H9 (cell line): ENCODE results near the gene HS1BP3. TPM values are rescaled to one million over a fixed set of nuclear protein-coding genes. Genes with fewer than 3 reads are reported as not detected.
A peak's percentile ranks its signal among the peaks of the same experiment; 100 is the strongest.

Experiments
- DNase-seq: peaks from one replicate; pipeline ENCODE4 v3.0.0-alpha.2; 2017
- H2AFZ ChIP-seq: one replicate; pipeline ENCODE4 v1.6.1; 2013; ENCODE audit warnings: mild to moderate bottlenecking, low read length, control low read depth, moderate library complexity
- H2AK5ac ChIP-seq: 2 replicates; pipeline ENCODE4 v1.6.1; 2013; ENCODE audit warnings: low read length, control low read depth, mixed read lengths; ENCODE audit not compliant: insufficient read length
- H2BK120ac ChIP-seq: one replicate; pipeline ENCODE4 v1.6.1; 2013; ENCODE audit warnings: low read depth, mild to moderate bottlenecking, low read length, control low read depth, inconsistent platforms; ENCODE audit not compliant: poor library complexity, severe bottlenecking
- H2BK12ac ChIP-seq: 2 replicates; pipeline ENCODE4 v1.6.1; 2013; ENCODE audit warnings: low read length, control low read depth, mixed read lengths, low read depth; ENCODE audit not compliant: insufficient read length
- H2BK15ac ChIP-seq: 2 replicates; pipeline ENCODE4 v1.6.1; 2013; ENCODE audit warnings: low read depth, low read length, control low read depth
- H2BK20ac ChIP-seq: one replicate; pipeline ENCODE4 v1.6.1; 2013; ENCODE audit warnings: low read depth, mild to moderate bottlenecking, low read length, control low read depth, inconsistent platforms; ENCODE audit not compliant: poor library complexity, severe bottlenecking
- H2BK5ac ChIP-seq: 2 replicates; pipeline ENCODE4 v1.6.1; 2013; ENCODE audit warnings: low read length, control low read depth, mixed read lengths; ENCODE audit not compliant: insufficient read length
- H3K14ac ChIP-seq: 2 replicates; pipeline ENCODE4 v1.6.1; 2013; ENCODE audit warnings: low read length, control low read depth; ENCODE audit not compliant: insufficient read depth
- H3K18ac ChIP-seq: 2 replicates; pipeline ENCODE4 v1.6.1; 2013; ENCODE audit warnings: low read depth, mild to moderate bottlenecking, mixed read lengths, low read length, control low read depth; ENCODE audit not compliant: insufficient read length
- H3K23ac ChIP-seq: 2 replicates; pipeline ENCODE4 v1.6.1; 2013; ENCODE audit warnings: low read length, control low read depth, mixed read lengths, low read depth; ENCODE audit not compliant: insufficient read length
- H3K23me2 ChIP-seq: 2 replicates; pipeline ENCODE4 v1.6.1; 2013; ENCODE audit warnings: low read depth, mild to moderate bottlenecking, mixed read lengths, low read length, control low read depth; ENCODE audit not compliant: insufficient read length, poor library complexity, severe bottlenecking
- H3K27ac ChIP-seq: 2 replicates; pipeline ENCODE4 v1.5.1; 2013; ENCODE audit warnings: low read length, control low read depth, mixed read lengths, low read depth; ENCODE audit not compliant: insufficient read length
- H3K27me3 ChIP-seq: 2 replicates; pipeline ENCODE4 v1.6.1; 2013; ENCODE audit warnings: low read length, control low read depth, inconsistent platforms; ENCODE audit not compliant: insufficient read depth
- H3K4ac ChIP-seq: 2 replicates; pipeline ENCODE4 v1.6.1; 2013; ENCODE audit warnings: low read depth, mild to moderate bottlenecking, control low read depth, inconsistent platforms, low read length, moderate library complexity
- H3K4me1 ChIP-seq: 2 replicates; pipeline ENCODE4 v1.6.1; 2013; ENCODE audit warnings: low read length, control low read depth, inconsistent platforms; ENCODE audit not compliant: insufficient read depth
- H3K4me2 ChIP-seq: 2 replicates; pipeline ENCODE4 v1.6.1; 2013; ENCODE audit warnings: low read length, control low read depth, mixed read lengths; ENCODE audit not compliant: insufficient read length, insufficient read depth
- H3K56ac ChIP-seq: 2 replicates; pipeline ENCODE4 v1.6.1; 2013; ENCODE audit warnings: low read depth, mild to moderate bottlenecking, mixed read lengths, low read length, control low read depth; ENCODE audit not compliant: insufficient read length
- H3K79me1 ChIP-seq: 2 replicates; pipeline ENCODE4 v1.6.1; 2013; ENCODE audit warnings: low read depth, mild to moderate bottlenecking, moderate library complexity, low read length, control low read depth, inconsistent platforms; ENCODE audit not compliant: insufficient read depth, poor library complexity, severe bottlenecking
- H3K79me2 ChIP-seq: 2 replicates; pipeline ENCODE4 v1.6.1; 2013; ENCODE audit warnings: low read length, control low read depth, inconsistent platforms; ENCODE audit not compliant: insufficient read depth
- H3K9ac ChIP-seq: 2 replicates; pipeline ENCODE4 v1.6.1; 2013; ENCODE audit warnings: low read length, control low read depth, mixed read lengths; ENCODE audit not compliant: insufficient read length; ENCODE audit errors: extremely low read depth
- H3K9me3 ChIP-seq: one replicate; pipeline ENCODE4 v1.6.1; 2013; ENCODE audit warnings: low read depth, low read length, inconsistent platforms; ENCODE audit not compliant: control insufficient read depth
- H3T11ph ChIP-seq: one replicate; pipeline ENCODE4 v1.6.1; 2013; ENCODE audit warnings: mild to moderate bottlenecking, low read length, control low read depth, inconsistent platforms
- H4K20me1 ChIP-seq: one replicate; pipeline ENCODE4 v1.6.1; 2013; ENCODE audit not compliant: control insufficient read depth, insufficient read length, insufficient read depth
- H4K5ac ChIP-seq: 2 replicates; pipeline ENCODE4 v1.6.1; 2013; ENCODE audit warnings: low read depth, mild to moderate bottlenecking, mixed read lengths, low read length, control low read depth; ENCODE audit not compliant: insufficient read length
- H4K8ac ChIP-seq: replicated peaks from 2 replicates; pipeline ENCODE4 v1.6.1; 2013; ENCODE audit warnings: low read length, control low read depth, mixed read lengths, low read depth; ENCODE audit not compliant: insufficient read length
- H4K91ac ChIP-seq: 2 replicates; pipeline ENCODE4 v1.6.1; 2013; ENCODE audit warnings: low read depth, mild to moderate bottlenecking, moderate library complexity, mixed read lengths, low read length, control low read depth; ENCODE audit not compliant: insufficient read length
- H3K27ac Mint-ChIP-seq, 3 experiments: 2 replicates in 2 of 3; 3 replicates in 1 of 3; pipeline ENCODE4 v1.8.0; 2020 to 2021; ENCODE audit warnings: mixed read lengths in 3 of 3, mild to moderate bottlenecking in 1 of 3, moderate library complexity in 1 of 3
- H3K27me3 Mint-ChIP-seq: 2 replicates; pipeline ENCODE4 v1.8.0; 2021; ENCODE audit warnings: low read depth, mild to moderate bottlenecking, moderate library complexity, mixed read lengths
- H3K36me3 Mint-ChIP-seq, 3 experiments: 2 replicates in 2 of 3; 3 replicates in 1 of 3; pipeline ENCODE4 v1.8.0; 2020 to 2021; ENCODE audit warnings: low read depth in 3 of 3, mixed read lengths in 3 of 3; ENCODE audit not compliant: insufficient read depth in 1 of 3
- H3K4me1 Mint-ChIP-seq, 2 experiments: 2 replicates each; pipeline ENCODE4 v1.8.0; 2020; ENCODE audit warnings: mixed read lengths in 2 of 2
- H3K4me3 Mint-ChIP-seq, 2 experiments: 2 replicates in 1 of 2; 3 replicates in 1 of 2; pipeline ENCODE4 v1.8.0; 2020 to 2021; ENCODE audit warnings: mild to moderate bottlenecking in 2 of 2, mixed read lengths in 2 of 2, moderate library complexity in 1 of 2
- H3K9me3 Mint-ChIP-seq, 2 experiments: 2 replicates in 1 of 2; 3 replicates in 1 of 2; pipeline ENCODE4 v1.8.0; 2020; ENCODE audit warnings: mild to moderate bottlenecking in 2 of 2, mixed read lengths in 2 of 2, moderate library complexity in 1 of 2
- WGBS: extraction: QIAGEN DNeasy Blood & Tissue Kit; methylation state at CpG from one replicate; pipeline ENCODE4 v1.1.7; 2013; ENCODE audit warnings: missing lambda C conversion rate, low lambda C conversion rate, mixed read lengths; ENCODE audit not compliant: insufficient read length; ENCODE audit errors: extremely low coverage; 5-methylcytosine and 5-hydroxymethylcytosine counted together
- total RNA-seq: library from RNA; stranded (reverse); gene quantifications from 2 replicates; pipeline ENCODE4 v1.2.1, GENCODE V29; 2021
- TF ChIP-seq, protein P1 (sequence below): fragments of 200-600 bp; sonication (generic); conservative IDR thresholded peaks from 3 replicates; pipeline ENCODE4 v1.8.0; 2021; ENCODE audit warnings: antibody characterized with exemption, mild to moderate bottlenecking

The HS1BP3 gene
- total RNA-seq, 1 experiment from 2014 or later = 11.1 TPM

DNA sequence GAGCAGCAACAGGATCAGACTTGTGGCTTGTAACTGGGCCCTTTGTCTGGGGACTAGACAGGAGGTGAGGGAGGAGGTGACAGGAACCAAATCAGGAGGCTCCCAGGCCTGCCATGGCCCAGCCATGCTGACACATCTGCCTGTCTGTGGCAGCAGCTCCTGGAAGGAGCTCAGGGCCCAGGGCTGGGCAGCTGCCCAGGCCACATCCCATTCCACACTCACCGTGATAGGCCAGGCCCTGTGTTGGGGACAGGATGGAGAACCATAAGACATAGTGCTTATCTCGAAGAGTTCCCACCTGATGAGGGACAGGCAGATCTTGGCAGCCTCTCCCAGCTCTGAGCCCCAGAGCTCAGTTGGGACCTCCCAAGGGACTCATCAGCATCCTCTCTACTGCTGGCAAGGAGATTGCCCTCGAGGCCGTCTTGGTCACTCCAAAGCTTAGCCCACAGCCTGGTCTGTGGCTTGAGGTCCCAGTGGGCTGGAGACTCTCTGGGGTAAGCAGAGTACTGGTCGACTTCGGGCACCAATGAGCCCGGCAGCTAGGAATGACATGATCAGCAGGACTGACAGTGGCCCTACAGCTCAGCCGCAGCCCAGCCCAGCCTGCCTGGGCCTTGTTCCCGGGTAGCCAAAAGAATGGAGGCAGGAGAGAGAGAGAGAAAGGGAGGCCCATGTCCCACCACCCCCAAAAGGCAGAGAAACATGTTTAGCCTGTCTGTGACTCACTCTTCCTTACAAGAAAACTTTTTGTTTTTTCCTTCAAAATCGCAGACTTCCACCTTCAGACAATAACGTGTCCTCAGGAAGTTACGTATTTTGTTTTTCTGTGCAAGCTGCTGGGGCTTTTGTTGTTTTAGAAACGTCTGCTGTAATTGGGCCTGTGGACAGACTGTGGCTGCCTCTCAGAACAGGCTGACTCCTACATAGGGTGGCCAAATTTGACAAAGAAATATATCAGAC lies 82.1 kb downstream of the HS1BP3 start:
- Histone ChIP-seq H4K91ac (no peak overlapping the region), H2BK20ac (no peak overlapping the region), H3K14ac (no peak overlapping the region; the same call in 1 of the 2 replicates), H3K23me2 (no peaks in the 10 kb centered on the region), H2BK15ac (no peak overlapping the region), H4K8ac (no peak overlapping the region), H3K79me1 (no peaks in the 10 kb centered on the region), H3K4me1 (no peaks in the 10 kb centered on the region; the same call in 1 of the 2 replicates), H3K27me3 (no peaks in the 10 kb centered on the region; the same call in 1 of the 2 replicates), H2BK120ac (no peak overlapping the region), H3K4ac (no peak overlapping the region), H2BK12ac (no peak overlapping the region), H3K79me2 (no peaks in the 10 kb centered on the region), H3K4me2 (no peak overlapping the region), H4K20me1 (no peaks in the 10 kb centered on the region), H2AK5ac (no peak overlapping the region), H3K56ac (no peak overlapping the region), H3K23ac (no peak overlapping the region), H3K27ac (no peak overlapping the region), H2BK5ac (no peak overlapping the region), H2AFZ (no peak overlapping the region), H3K9ac (no peak overlapping the region), H3K18ac (no peak overlapping the region), H4K5ac (no peak overlapping the region), H3T11ph (no peak overlapping the region), H3K9me3 (no peaks in the 10 kb centered on the region)
- peaks cover 7% of the 10 kb centered on the region for H3K27me3 Mint-ChIP-seq
- DNase-seq = no peak
- H3K36me3 Mint-ChIP-seq = no peaks in the 10 kb centered on the region
- TF ChIP-seq, protein P1, sequence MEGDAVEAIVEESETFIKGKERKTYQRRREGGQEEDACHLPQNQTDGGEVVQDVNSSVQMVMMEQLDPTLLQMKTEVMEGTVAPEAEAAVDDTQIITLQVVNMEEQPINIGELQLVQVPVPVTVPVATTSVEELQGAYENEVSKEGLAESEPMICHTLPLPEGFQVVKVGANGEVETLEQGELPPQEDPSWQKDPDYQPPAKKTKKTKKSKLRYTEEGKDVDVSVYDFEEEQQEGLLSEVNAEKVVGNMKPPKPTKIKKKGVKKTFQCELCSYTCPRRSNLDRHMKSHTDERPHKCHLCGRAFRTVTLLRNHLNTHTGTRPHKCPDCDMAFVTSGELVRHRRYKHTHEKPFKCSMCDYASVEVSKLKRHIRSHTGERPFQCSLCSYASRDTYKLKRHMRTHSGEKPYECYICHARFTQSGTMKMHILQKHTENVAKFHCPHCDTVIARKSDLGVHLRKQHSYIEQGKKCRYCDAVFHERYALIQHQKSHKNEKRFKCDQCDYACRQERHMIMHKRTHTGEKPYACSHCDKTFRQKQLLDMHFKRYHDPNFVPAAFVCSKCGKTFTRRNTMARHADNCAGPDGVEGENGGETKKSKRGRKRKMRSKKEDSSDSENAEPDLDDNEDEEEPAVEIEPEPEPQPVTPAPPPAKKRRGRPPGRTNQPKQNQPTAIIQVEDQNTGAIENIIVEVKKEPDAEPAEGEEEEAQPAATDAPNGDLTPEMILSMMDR = no peak
- no peaks in the 10 kb centered on the region; a peak in 2 of 5 replicates for H3K9me3 Mint-ChIP-seq
- no CpG with 5 or more reads among the region's 13 CpGs for WGBS
- H3K27ac Mint-ChIP-seq = peak overlapping the region in 1 of 3 experiments; percentile 92; a peak in 1 of 7 replicates
- H3K4me1 Mint-ChIP-seq = peaks cover 16% of the 10 kb centered on the region in 2 experiments
- H3K4me3 Mint-ChIP-seq = no peak overlapping the region
